Measurements from ENCODE around the gene SERPINB1. TPM values are rescaled to one million over a fixed set of nuclear protein-coding genes. Genes with fewer than 3 reads are reported as not detected.

SERPINB1 gene
- total RNA-seq, 1 experiment from 2014 or later = 73.2 TPM

- DNase-seq (ENCODE audit: low read depth, low spot score) (no peak), ATAC-seq (no peak)
- no peaks in the 10 kb centered on the region for H3K79me2 ChIP-seq (ENCODE audit: insufficient read depth, low read length)
- H4K20me1 ChIP-seq (ENCODE audit: insufficient read depth) = no peaks in the 10 kb centered on the region
- no peak overlapping the region for H3K27ac ChIP-seq (ENCODE audit: low read depth, low read length)
- no peaks in the 10 kb centered on the region for H3K9me2 ChIP-seq (ENCODE audit: insufficient read depth)
- peaks cover 32 to 57% of the 10 kb centered on the region in 2 experiments for H3K4me1 ChIP-seq (ENCODE audit: control insufficient read depth in 1 of 2, insufficient read depth in 2 of 2, low read length in 2 of 2)
- ChIA-PET CTCF (no interaction called here), RAD21 (ENCODE audit: low non-redundant PET in 1 of 2, low total read pairs in 2 of 2, uncharacterized antibody in 2 of 2, unreplicated experiment in 2 of 2) (interaction anchor here in 1 of 2 experiments (0.6 kb wide), 1 partner anchor 48 kb away, joined by 3 read pairs; no protein-coding TSS in a partner anchor), POLR2A (no interaction called here)
- no TSS peak for BruUV-seq (replicated peaks)
- H3K9ac ChIP-seq (ENCODE audit: low read length) = no peak overlapping the region
- no peak for TF ChIP-seq RAD21 (IDR thresholded peaks at IDR 0.05; ENCODE audit: low read depth)
- TF ChIP-seq POLR2A (IDR thresholded peaks at IDR 0.05; ENCODE audit: borderline replicate concordance, extremely low read depth, insufficient read depth, insufficient read length) = no peak
- TF ChIP-seq, protein P1, sequence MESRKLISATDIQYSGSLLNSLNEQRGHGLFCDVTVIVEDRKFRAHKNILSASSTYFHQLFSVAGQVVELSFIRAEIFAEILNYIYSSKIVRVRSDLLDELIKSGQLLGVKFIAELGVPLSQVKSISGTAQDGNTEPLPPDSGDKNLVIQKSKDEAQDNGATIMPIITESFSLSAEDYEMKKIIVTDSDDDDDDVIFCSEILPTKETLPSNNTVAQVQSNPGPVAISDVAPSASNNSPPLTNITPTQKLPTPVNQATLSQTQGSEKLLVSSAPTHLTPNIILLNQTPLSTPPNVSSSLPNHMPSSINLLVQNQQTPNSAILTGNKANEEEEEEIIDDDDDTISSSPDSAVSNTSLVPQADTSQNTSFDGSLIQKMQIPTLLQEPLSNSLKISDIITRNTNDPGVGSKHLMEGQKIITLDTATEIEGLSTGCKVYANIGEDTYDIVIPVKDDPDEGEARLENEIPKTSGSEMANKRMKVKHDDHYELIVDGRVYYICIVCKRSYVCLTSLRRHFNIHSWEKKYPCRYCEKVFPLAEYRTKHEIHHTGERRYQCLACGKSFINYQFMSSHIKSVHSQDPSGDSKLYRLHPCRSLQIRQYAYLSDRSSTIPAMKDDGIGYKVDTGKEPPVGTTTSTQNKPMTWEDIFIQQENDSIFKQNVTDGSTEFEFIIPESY (IDR thresholded peaks at IDR 0.05; ENCODE audit: extremely low read depth, insufficient replicate concordance, low read length) = no peak
- no peak for TF ChIP-seq CEBPB (IDR thresholded peaks at IDR 0.05; ENCODE audit: low read depth)
- no peak for TF ChIP-seq EGR1 (IDR thresholded peaks at IDR 0.05; ENCODE audit: low read depth)
- TF ChIP-seq MAX (IDR thresholded peaks at IDR 0.05) = no peak
- TF ChIP-seq EZH2 (IDR thresholded peaks at IDR 0.05) = no peak
- no peak for TF ChIP-seq YY1 (IDR thresholded peaks at IDR 0.05; ENCODE audit: extremely low read depth, insufficient replicate concordance, low read depth, low read length)
- TF ChIP-seq POLR2AphosphoS5 (IDR thresholded peaks at IDR 0.05; ENCODE audit: low read depth, low read length) = no peak
- no peak for TF ChIP-seq CTCF (IDR thresholded peaks at IDR 0.05 in 2 of 3, conservative IDR thresholded peaks at IDR 0.05 in 1 of 3; ENCODE audit: borderline replicate concordance in 1 of 3, insufficient read depth in 1 of 3, low read depth in 2 of 3, low read length in 2 of 3)
- no peak for TF ChIP-seq TCF7L2 (IDR thresholded peaks at IDR 0.05; ENCODE audit: borderline replicate concordance, extremely low read depth, insufficient read depth, insufficient read length)
- no peak for TF ChIP-seq ZNF274 (IDR thresholded peaks at IDR 0.05; ENCODE audit: low read depth, low read length)
- no peak for TF ChIP-seq CBX3 (IDR thresholded peaks at IDR 0.05; ENCODE audit: low read depth)
- intact Hi-C loops (cut with micrococcal nuclease) = no loop called here
- H3K4me3 ChIP-seq (replicated peaks in 1 of 2; ENCODE audit: low read depth in 1 of 2, low read length in 2 of 2) = no peak overlapping the region
- no peak overlapping the region for H3K4me2 ChIP-seq (ENCODE audit: low read length)
- H3K9me3 ChIP-seq (ENCODE audit: control insufficient read depth in 1 of 2, insufficient read depth in 1 of 2, low read depth in 1 of 2, low read length in 2 of 2) = no peaks in the 10 kb centered on the region
- H3K27me3 ChIP-seq (ENCODE audit: insufficient read depth, low read length) = no peaks in the 10 kb centered on the region
- no peak overlapping the region for H2AFZ ChIP-seq (ENCODE audit: low read depth, low read length, poor library complexity, severe bottlenecking)
- H3K36me3 ChIP-seq (ENCODE audit: control insufficient read depth in 1 of 2, insufficient read depth in 2 of 2, low read length in 2 of 2) = no peaks in the 10 kb centered on the region
Measured at GRCh38 chr6:2861822-2862164, 20.1 kb upstream of the SERPINB1 start.
